ENCODE measurements around the gene ANKRD53.
"Not testable (repeated sequence)": the region's sequence is repeated elsewhere in the genome, so short reads cannot be mapped to it uniquely, and the experiment has no call there.

The ANKRD53 gene

GRCh38 chr2:70991142-70991541, 12.7 kb downstream of the ANKRD53 start:
- DNase-seq (ENCODE audit: low read depth) = no peak

GRCh38 chr2:70991742-70992141, 13.3 kb downstream of the ANKRD53 start:
- no peak for DNase-seq (ENCODE audit: low read depth)

DNA sequence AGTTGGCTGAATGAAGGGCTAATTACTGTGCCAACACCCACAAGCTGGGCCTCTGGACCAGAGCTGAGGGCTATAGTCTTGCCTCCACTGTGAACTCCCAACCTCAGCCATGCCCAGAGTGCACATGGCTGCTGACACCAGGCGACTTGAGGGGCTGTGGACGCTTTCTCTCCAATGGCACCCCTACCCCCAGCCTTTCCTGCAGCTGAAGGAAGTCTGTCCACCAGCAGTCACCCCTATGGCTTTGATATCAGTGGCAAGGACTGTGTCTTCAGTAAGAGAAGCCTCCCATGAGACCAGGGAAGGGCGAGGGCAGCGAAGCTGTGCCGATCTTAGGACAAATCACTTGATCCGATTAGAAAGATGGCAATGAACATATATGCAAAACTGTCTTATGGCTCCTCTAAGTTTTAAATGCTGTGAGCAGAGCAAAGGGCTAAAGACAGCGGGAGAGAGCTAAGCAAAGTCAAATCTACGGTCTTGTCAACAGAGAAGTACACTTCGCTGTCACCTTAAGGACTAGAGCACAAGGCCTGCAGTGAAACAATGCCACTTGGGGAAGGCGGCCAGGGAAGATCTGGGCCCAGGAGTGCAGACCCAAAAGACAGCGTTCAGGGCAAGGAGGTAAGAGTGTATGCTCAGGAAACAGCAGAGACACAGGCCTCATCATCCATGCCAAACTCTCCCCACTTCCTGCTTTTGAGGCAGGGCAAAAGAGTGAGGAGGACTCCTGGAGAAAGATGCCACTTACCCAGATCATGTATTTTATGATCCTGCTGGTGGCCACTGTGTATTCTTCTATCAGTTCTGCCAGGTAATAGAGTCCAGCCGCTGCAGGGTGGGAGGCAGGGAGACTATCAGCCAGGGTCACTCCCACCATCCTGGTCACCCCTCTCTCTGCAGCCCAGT, 14.8 kb downstream of the ANKRD53 start:
- DNase-seq (ENCODE audit: low read depth) = no peak

DNA sequence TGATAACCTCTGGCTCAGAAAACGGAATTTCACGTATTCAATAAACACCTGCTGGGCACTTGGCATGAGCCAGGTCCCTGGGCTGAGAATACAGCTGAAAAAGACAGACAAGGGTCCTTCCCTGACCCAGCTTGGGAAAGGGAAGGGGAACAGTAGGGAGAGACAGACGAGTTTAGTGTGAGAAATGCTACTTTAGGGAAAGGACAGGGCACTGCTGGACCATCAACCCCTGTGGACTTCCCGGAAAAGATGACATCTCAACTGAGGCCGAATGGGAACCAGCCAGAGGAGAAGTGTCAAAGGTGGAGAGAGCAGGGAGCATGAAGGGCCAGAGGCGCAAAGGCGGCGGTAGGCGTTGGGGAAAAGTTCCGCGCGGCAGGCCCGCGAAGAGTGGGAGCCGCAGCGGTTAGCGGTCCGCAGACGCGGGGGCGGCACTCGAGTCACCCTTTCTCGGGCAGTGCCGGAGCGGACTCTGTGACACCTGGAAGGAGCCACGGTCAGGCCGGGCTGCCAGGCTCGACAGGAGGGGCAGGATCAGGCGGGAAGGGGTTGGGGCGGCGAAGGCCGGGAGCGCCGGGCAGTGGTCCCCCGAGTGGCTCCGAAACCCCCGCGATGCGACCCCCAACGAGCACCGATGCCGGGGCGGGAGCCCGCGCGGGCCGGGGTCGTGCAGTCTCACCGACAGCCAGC, 15.7 kb downstream of the ANKRD53 start:
- no peak for DNase-seq (ENCODE audit: low read depth)

- peak; percentile 28 for DNase-seq (ENCODE audit: low read depth)
These were observed 16.4 kb downstream of the ANKRD53 start, which contains the start of gene TEX261 for GRCh38 chr2:70994699-70995425. TEX261 (minus strand) TSS chr2:70994873; CDS start chr2:70994757, 116 bp downstream.

GRCh38 chr2:70995426-70995729, 16.9 kb downstream of the ANKRD53 start:
- DNase-seq (ENCODE audit: low read depth) = no peak

DNA sequence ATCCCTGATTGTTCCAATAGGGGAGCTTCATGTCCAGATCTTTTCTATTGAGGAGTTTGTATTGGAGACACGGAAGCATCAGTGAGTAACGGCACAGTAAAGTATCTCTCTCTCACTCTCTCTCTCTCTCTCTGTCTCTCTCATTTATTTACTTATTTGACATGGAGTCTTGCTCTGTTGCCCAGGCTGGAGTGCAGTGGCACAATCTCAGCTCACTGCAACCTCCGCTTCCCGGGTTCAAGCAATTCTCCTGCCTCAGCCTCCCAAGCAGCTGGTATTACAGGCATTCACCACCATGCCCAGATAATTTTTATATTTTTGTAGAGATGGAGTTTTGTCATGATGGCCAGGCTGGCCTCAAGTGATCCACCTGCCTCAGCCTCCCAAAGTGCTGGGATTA, 20.5 kb downstream of the ANKRD53 start:
- not testable (repeated sequence) for DNase-seq (ENCODE audit: low read depth)

GRCh38 chr2:70999362-70999761, 20.9 kb downstream of the ANKRD53 start:
- DNase-seq (ENCODE audit: low read depth) = no peak

- DNase-seq (ENCODE audit: low read depth) = not testable (repeated sequence)
These were observed 21.5 kb downstream of the ANKRD53 start for GRCh38 chr2:70999931-71000330.

GRCh38 chr2:71000780-71001591, 22.6 kb downstream of the ANKRD53 start:
- DNase-seq (ENCODE audit: low read depth) = no peak

GRCh38 chr2:71001592-71001927, 23.1 kb downstream of the ANKRD53 start:
- no peak for DNase-seq (ENCODE audit: low read depth)

DNA sequence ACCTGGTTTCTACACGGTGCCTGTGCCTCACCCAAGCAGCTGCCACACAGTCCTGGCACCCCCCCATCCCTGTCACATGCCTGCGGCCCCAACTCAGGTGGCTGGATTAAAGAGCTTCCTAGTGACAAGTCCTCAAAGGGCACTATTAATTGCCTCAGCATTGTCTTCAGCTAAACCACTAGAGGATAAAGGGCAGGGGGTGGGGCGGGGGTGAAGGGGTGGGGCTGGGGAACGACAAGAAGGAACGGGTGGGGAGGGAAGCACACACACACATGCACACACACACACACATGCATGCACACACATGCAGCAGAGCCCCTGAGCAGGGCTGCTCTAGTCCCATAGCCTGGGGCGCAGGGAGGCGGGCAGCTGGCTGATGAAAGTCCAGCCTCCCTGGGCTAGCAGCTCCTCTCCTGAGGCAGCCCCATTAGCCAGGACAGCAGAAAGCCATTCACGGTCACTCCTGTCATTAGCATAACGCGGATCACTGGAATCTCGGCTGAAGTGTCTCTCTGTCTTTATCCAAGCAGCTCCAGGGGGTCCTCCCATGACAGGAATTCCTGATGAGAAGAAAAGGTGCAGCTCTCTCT, 23.6 kb downstream of the ANKRD53 start:
- no peak for DNase-seq (ENCODE audit: low read depth)

GRCh38 chr2:71003396-71003795, 25.0 kb downstream of the ANKRD53 start:
- DNase-seq (ENCODE audit: low read depth) = no peak

GRCh38 chr2:71003966-71004755, 25.7 kb downstream of the ANKRD53 start:
- no peak for DNase-seq (ENCODE audit: low read depth)

DNA sequence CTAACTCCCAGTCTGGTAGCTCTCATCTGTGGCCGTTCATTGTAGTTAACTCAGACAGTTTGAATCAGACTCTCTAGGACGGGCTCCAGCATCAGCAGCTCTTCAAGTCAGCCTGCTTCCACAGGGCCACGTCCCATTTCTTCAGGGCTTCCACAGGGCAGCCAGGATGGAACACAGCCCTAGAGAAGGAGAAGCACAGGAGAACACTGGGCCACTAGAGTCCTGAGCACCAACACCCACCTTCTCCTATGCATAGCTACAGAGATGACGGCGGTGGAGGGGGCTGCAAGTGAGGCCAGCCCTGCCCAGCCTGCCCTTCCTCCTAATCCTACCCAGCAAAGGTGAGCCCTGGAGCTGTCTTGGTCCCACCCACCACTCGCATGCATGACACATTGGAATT, 26.4 kb downstream of the ANKRD53 start:
- DNase-seq (ENCODE audit: low read depth) = no peak

DNA sequence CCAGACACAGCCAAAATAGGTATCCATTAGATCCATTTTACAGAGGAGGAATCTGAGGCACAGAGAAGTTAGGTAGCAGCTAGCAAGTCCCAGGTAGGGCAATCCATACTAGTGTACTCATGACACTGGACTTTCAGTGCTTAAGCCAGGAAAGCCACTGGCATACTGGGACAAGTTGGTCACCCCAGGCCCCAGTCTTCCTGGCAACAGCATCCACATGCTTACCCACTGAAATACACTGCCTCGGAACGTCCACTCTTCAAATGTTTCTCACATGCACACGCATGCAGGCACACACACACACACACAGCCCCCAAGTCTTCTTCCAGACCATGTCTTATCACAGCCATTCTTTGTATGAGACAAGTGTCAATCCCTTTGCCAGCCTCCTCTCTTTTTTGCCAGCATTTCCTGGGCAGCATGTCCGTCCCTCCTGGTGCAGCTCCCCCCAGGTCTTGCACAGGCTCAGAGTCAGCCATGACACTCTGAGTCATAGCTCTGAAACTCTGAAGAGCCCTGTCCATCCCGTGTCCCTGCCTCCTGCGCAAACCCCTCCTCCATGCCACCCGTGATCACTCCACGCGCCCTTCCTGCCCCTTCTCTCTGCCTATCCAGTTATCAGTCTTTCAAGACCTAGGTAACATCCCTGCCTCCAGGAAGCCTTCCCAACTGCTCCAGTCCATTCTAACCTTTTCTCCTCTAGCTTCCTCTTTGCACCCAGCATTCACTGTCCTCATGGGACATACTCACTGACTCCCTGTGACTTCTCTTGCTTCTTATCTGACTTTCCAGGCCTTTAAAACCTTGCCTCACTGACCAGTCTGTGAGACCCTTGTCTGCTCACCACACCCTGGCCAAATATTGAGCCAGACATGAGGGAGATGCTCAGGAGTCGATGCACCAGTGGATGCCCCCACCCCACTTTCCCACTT, 27.1 kb downstream of the ANKRD53 start:
- DNase-seq (ENCODE audit: low read depth) = no peak

DNA sequence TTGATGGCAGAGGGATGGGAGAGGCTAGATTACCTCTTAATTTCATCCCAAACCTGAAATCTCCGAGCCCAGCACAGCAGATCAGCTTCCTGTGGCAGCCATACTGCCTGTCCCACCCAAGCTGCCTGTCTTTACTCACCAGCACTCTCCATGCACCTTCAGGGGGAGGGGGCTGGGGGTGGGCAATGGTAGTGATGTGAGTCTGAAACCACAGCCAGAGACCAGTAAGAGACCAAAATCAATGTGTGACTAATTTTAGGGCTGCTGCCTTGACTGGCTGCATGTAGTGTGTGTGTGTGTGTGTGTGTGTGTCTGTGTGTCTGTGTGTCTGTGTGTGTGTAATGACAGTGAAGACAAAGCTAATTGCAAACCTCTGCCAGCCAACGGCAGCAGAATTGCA, 27.9 kb downstream of the ANKRD53 start:
- DNase-seq (ENCODE audit: low read depth) = no peak

DNA sequence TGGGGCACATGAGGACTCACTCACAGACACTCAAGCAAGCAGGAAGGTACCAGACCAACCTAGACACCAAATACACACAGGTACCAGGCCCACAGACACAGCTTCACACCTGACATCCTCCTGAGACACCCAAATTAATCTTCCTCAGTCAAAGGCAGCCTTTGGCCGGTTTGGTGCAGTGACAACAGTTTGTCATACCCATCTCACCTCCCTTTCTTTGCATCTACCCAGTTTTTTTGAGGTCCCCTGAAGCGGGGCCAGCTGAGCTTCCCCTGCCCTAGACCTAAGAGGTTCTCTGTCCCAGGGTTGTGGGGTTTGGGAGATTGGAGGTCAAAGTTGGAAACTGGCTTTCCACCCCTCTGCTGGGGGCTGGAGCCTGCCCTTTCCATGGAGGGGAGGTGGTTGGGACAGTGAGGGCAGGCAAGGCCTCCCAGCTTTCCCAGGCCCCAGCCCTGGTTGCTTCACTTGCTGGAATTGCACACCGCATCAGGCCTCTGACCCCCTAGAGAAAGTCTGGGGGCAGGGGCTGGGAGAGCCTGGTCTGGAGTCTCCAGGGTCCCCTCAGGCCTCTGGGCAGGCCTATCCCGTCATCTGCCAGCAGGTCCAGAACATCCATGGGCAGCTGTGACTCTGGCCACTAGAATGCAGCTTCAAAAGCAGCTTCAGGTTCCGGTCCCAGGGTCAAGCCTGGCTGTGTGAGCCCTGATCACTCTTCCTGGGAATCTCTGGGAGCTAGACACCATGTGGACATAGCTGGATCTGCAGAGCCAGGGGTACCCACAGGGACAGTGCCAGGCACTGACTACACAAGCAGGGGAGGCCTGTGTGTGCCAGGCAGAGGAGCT, 28.7 kb downstream of the ANKRD53 start:
- DNase-seq (ENCODE audit: low read depth) = no peak

- DNase-seq (ENCODE audit: low read depth) = no peak
These were observed 29.9 kb downstream of the ANKRD53 start for GRCh38 chr2:71008342-71008741.
